ENCODE measurements around the gene FCHO1.

The FCHO1 gene

DNA sequence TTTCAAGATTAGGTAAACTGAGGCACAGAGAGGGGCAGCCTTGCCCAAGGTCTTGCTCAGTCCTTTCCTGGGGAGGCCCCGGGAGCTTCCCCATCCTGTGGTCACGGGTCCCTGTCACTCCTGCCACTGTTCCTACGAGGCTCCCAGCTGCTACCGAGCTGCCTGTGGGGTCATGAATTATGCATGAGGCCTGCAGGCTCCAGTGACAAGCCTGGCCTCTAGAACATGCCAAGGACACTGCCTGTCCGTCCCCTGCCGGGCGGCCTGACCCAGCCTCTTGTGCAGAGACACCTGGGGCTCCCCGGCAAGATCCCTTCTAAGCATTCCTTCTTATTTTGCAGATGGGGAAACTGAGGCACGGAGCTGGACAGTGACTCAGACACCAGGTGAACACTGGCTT is 2.7 kb downstream of the FCHO1 start:
- Histone ChIP-seq H3K4me3 (replicated peaks; ENCODE audit: insufficient read depth, low read length) (no peak overlapping the region), H3K27ac (replicated peaks) (no peak overlapping the region), H3K27me3 (ENCODE audit: insufficient read depth, poor library complexity, severe bottlenecking) (no peaks in the 10 kb centered on the region)
- TF ChIP-seq POLR2AphosphoS5 (IDR thresholded peaks at IDR 0.05; ENCODE audit: low read depth): no peak
- TF ChIP-seq, protein P1, sequence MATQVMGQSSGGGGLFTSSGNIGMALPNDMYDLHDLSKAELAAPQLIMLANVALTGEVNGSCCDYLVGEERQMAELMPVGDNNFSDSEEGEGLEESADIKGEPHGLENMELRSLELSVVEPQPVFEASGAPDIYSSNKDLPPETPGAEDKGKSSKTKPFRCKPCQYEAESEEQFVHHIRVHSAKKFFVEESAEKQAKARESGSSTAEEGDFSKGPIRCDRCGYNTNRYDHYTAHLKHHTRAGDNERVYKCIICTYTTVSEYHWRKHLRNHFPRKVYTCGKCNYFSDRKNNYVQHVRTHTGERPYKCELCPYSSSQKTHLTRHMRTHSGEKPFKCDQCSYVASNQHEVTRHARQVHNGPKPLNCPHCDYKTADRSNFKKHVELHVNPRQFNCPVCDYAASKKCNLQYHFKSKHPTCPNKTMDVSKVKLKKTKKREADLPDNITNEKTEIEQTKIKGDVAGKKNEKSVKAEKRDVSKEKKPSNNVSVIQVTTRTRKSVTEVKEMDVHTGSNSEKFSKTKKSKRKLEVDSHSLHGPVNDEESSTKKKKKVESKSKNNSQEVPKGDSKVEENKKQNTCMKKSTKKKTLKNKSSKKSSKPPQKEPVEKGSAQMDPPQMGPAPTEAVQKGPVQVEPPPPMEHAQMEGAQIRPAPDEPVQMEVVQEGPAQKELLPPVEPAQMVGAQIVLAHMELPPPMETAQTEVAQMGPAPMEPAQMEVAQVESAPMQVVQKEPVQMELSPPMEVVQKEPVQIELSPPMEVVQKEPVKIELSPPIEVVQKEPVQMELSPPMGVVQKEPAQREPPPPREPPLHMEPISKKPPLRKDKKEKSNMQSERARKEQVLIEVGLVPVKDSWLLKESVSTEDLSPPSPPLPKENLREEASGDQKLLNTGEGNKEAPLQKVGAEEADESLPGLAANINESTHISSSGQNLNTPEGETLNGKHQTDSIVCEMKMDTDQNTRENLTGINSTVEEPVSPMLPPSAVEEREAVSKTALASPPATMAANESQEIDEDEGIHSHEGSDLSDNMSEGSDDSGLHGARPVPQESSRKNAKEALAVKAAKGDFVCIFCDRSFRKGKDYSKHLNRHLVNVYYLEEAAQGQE (IDR thresholded peaks at IDR 0.05; ENCODE audit: insufficient replicate concordance, low read depth): no peak
- no peak for TF ChIP-seq SPI1 (IDR thresholded peaks at IDR 0.05; ENCODE audit: borderline replicate concordance, low read depth)
- TF ChIP-seq GABPA (IDR thresholded peaks at IDR 0.05; ENCODE audit: low read depth): no peak
- TF ChIP-seq, protein P2, sequence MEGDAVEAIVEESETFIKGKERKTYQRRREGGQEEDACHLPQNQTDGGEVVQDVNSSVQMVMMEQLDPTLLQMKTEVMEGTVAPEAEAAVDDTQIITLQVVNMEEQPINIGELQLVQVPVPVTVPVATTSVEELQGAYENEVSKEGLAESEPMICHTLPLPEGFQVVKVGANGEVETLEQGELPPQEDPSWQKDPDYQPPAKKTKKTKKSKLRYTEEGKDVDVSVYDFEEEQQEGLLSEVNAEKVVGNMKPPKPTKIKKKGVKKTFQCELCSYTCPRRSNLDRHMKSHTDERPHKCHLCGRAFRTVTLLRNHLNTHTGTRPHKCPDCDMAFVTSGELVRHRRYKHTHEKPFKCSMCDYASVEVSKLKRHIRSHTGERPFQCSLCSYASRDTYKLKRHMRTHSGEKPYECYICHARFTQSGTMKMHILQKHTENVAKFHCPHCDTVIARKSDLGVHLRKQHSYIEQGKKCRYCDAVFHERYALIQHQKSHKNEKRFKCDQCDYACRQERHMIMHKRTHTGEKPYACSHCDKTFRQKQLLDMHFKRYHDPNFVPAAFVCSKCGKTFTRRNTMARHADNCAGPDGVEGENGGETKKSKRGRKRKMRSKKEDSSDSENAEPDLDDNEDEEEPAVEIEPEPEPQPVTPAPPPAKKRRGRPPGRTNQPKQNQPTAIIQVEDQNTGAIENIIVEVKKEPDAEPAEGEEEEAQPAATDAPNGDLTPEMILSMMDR (IDR thresholded peaks at IDR 0.05; ENCODE audit: insufficient read depth, low read length): no peak
- no peak for DNase-seq (ENCODE audit: low read depth in 1 of 2, low spot score in 1 of 2)

DNA sequence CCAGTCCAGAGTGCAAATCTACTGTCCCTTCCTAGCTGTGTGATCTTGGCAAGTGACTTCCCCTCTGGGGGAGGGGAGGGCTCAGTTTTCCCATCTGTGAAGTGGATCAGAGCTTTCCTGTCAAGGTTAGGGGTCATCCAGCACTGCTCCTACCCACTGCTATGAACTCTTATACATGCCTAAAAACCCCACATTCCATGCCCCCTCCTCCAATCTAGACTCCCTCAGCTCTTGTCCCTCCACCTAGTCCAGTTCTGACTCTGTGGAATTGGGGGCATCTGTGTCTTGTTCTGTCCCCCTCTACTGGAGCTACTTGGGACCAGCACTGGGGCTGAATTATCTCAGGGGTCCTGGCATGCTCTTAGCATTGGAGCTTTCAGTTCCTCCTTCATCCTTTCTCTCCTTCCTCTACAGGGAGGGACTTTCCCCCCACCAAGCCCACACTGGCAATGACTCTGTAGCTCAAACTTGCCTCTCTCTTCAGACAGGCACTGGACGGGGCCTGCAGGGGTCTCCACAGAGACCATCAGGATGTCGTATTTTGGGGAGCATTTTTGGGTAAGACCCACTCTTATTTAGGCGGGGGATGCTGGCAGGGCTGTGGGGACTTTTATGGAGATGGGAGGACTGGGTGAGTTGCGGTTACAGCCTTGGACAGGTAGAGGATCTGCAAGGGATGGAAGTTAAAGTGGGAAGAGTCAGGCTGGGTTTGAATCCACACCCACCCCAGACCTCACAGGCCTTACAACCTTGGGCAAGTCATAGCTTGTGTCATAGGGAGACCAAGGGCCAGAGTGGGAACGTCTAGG is 3.6 kb downstream of the FCHO1 start:
- H3K27me3 ChIP-seq (ENCODE audit: insufficient read depth, poor library complexity, severe bottlenecking): no peaks in the 10 kb centered on the region
- H3K27ac ChIP-seq (replicated peaks): no peak overlapping the region
- no peak overlapping the region for H3K4me3 ChIP-seq (replicated peaks; ENCODE audit: insufficient read depth, low read length)
- no peak for DNase-seq (ENCODE audit: low read depth in 1 of 2, low spot score in 1 of 2)
- TF ChIP-seq GABPA (IDR thresholded peaks at IDR 0.05; ENCODE audit: low read depth) (no peak), POLR2AphosphoS5 (IDR thresholded peaks at IDR 0.05; ENCODE audit: low read depth) (no peak)

DNA sequence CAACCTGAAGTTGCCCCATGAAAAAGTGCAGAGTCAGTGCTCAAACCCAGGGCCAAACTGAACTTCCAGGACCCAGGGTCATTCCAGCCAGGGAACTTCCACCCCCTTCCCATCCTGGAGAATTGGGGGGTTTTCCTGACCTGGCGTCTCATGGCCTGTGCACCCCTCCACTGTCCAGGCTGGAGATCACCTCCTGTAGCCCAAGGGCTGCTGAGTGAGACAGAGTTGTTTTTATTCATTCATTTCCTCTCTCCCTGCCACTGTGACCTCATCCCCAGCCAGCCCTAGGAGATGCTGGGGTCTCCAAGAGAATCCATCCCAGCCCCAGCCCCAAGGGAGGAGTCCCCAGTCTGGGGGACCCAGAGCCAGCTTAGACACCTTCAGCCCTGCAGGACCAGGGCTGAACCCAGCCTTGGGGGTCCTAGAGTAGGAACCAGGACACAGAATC is 4.2 kb downstream of the FCHO1 start:
- DNase-seq (ENCODE audit: low read depth in 1 of 2, low spot score in 1 of 2): no peak
- Histone ChIP-seq H3K27ac (replicated peaks) (no peak overlapping the region), H3K27me3 (ENCODE audit: insufficient read depth, poor library complexity, severe bottlenecking) (no peaks in the 10 kb centered on the region), H3K4me3 (replicated peaks; ENCODE audit: insufficient read depth, low read length) (no peak overlapping the region)
- no peak for TF ChIP-seq SPI1 (IDR thresholded peaks at IDR 0.05; ENCODE audit: borderline replicate concordance, low read depth)

DNA sequence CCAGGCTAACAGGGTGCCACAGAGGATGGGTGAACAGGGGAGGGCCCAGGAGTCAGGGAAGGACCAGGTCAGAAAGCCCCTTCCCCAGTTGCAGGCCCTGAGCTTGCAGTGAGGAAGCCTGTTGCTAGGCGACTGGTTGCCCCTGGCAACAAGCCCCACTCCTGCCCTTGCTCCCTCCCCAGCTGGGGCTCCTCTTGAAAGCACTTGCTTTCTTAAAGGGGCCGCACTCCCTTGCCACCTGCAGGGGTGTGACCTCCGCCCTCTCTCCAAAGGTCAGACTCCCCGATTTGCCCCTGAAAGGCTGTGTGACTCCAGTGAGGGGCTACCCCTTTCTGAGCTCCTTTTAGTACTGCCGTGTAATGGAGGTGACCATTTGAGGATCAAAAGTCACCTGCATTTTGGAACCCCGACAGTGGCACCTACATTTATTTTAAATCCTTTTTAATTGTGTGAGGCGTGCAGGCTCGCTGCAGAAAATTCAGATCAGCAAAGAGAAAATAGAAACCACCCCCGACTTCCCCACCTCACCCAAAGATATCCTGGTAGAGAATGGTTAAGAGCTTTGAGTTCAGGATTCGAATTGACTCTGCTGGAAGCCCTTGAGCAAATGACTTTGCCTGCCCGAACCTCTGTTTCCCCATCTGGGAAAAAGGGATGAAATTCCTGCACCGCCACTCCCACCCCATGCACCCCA is 4.8 kb downstream of the FCHO1 start:
- DNase-seq (ENCODE audit: low read depth in 1 of 2, low spot score in 1 of 2): no peak
- Histone ChIP-seq H3K4me3 (replicated peaks; ENCODE audit: insufficient read depth, low read length) (no peak overlapping the region), H3K27ac (replicated peaks) (no peak overlapping the region), H3K27me3 (ENCODE audit: insufficient read depth, poor library complexity, severe bottlenecking) (no peaks in the 10 kb centered on the region)
- TF ChIP-seq SPI1 (IDR thresholded peaks at IDR 0.05; ENCODE audit: borderline replicate concordance, low read depth): no peak
- TF ChIP-seq, protein P1 (IDR thresholded peaks at IDR 0.05; ENCODE audit: insufficient replicate concordance, low read depth): no peak
- TF ChIP-seq GABPA (IDR thresholded peaks at IDR 0.05; ENCODE audit: low read depth): no peak
- TF ChIP-seq POLR2AphosphoS5 (IDR thresholded peaks at IDR 0.05; ENCODE audit: low read depth): no peak
- TF ChIP-seq, protein P2 (IDR thresholded peaks at IDR 0.05; ENCODE audit: insufficient read depth, low read length): no peak

All from HL-60 (cell line).